ENCODE results near the gene MYO1B. TPM values are rescaled to one million over a fixed set of nuclear protein-coding genes. Genes with fewer than 3 reads are reported as not detected.

Gene MYO1B
- total RNA-seq, 3 donors from 2014 or later, result 35.1 to 64.8 (median 54.6) TPM

DNA sequence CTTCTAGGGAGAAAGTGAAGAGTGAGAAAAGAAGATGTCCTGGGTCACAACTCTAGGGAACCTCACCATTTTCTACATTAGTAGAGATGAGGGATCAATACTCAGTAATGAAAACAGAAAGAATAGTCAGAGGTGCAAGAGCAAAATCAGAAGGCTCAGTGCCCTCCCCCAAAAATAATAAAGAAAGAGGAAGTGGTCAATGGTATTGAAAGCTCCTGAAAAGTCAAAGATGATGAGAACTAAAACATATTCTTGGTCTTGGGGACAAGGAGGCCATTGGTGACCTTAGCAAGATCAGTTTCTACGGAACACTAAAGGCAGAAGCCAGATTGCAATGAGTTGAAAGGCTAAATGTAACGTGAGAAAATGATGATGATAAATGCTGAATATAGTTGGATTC, 24.5 kb upstream of the MYO1B start:
- TF ChIP-seq, protein P1, sequence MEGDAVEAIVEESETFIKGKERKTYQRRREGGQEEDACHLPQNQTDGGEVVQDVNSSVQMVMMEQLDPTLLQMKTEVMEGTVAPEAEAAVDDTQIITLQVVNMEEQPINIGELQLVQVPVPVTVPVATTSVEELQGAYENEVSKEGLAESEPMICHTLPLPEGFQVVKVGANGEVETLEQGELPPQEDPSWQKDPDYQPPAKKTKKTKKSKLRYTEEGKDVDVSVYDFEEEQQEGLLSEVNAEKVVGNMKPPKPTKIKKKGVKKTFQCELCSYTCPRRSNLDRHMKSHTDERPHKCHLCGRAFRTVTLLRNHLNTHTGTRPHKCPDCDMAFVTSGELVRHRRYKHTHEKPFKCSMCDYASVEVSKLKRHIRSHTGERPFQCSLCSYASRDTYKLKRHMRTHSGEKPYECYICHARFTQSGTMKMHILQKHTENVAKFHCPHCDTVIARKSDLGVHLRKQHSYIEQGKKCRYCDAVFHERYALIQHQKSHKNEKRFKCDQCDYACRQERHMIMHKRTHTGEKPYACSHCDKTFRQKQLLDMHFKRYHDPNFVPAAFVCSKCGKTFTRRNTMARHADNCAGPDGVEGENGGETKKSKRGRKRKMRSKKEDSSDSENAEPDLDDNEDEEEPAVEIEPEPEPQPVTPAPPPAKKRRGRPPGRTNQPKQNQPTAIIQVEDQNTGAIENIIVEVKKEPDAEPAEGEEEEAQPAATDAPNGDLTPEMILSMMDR (IDR thresholded peaks at IDR 0.05), result no peak
- Histone ChIP-seq H3K9me3 (no peaks in the 10 kb centered on the region), H3K36me3 (ENCODE audit: low read depth) (no peaks in the 10 kb centered on the region), H3K4me1 (ENCODE audit: low read depth) (peaks cover 6% of the 10 kb centered on the region), H3K4me3 (no peak overlapping the region)
- DNase-seq, result no peak
- intact Hi-C loops (cut with DNase I, micrococcal nuclease), result no loop called here
- ATAC-seq, result no peak

GRCh38 chr2:191221666-191222065, 23.5 kb upstream of the MYO1B start:
- peaks cover 6% of the 10 kb centered on the region for H3K4me1 ChIP-seq (ENCODE audit: low read depth)
- no peaks in the 10 kb centered on the region for H3K36me3 ChIP-seq (ENCODE audit: low read depth)
- intact Hi-C loops (cut with DNase I, micrococcal nuclease), result no loop called here
- TF ChIP-seq, protein P1 (IDR thresholded peaks at IDR 0.05), result no peak
- DNase-seq (no peak), ATAC-seq (no peak)
- no peak overlapping the region for H3K4me3 ChIP-seq
- no peaks in the 10 kb centered on the region for H3K9me3 ChIP-seq

- no peaks in the 10 kb centered on the region for H3K36me3 ChIP-seq (ENCODE audit: low read depth)
- ATAC-seq (no peak), DNase-seq (no peak)
- intact Hi-C loops (cut with DNase I, micrococcal nuclease), result no loop called here
- TF ChIP-seq, protein P1 (IDR thresholded peaks at IDR 0.05), result no peak
- H3K4me3 ChIP-seq, result no peak overlapping the region
- no peaks in the 10 kb centered on the region for H3K9me3 ChIP-seq
- peaks cover 6% of the 10 kb centered on the region for H3K4me1 ChIP-seq (ENCODE audit: low read depth)
These were observed 22.7 kb upstream of the MYO1B start for GRCh38 chr2:191222507-191222906.

- no peak for DNase-seq
- ATAC-seq, result no peak
- H3K36me3 ChIP-seq (ENCODE audit: low read depth), result no peaks in the 10 kb centered on the region
- peaks cover 2% of the 10 kb centered on the region for H3K4me1 ChIP-seq (ENCODE audit: low read depth)
- TF ChIP-seq, protein P1 (IDR thresholded peaks at IDR 0.05), result no peak
- intact Hi-C loops (cut with DNase I, micrococcal nuclease), result no loop called here
- no peaks in the 10 kb centered on the region for H3K9me3 ChIP-seq
- no peak overlapping the region for H3K4me3 ChIP-seq
These were observed 22.3 kb upstream of the MYO1B start for GRCh38 chr2:191222952-191223351.

DNA sequence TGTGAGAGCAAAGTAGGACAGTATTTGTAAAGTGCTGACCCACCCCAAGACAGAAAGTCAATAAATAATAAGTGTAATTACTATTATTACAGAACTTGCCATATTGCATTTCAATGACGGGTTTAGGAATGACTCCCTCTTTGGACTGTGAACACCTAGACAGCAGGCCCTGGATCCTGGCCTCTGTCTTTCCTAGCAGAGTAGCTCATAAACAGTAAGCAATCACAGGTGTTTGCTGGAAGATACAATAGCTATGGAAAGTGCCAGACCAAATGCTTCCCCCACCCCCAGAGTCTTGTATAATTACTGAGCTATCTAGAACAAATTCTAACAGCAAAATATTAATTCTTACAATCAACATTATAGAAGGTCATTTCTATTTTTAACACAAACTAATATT, 20.1 kb upstream of the MYO1B start:
- ATAC-seq (no peak), DNase-seq (no peak)

More for the DNA sequence above, 20.1 kb upstream of the MYO1B start:
- TF ChIP-seq, protein P1 (IDR thresholded peaks at IDR 0.05), result no peak
- Histone ChIP-seq H3K36me3 (ENCODE audit: low read depth) (no peaks in the 10 kb centered on the region), H3K4me1 (ENCODE audit: low read depth) (no peaks in the 10 kb centered on the region), H3K4me3 (no peak overlapping the region), H3K9me3 (no peaks in the 10 kb centered on the region)
- intact Hi-C loops (cut with DNase I, micrococcal nuclease), result no loop called here

All from mucosa of descending colon (tissue), 3 donors.